HEK293 (cell line): Measurements from ENCODE around the gene ZSCAN16.

Experiments used
- ELK4 ChIP-seq: IDR thresholded peaks from 2 replicates; pipeline ENCODE4 v1.6.1; 2011; ENCODE audit warnings: mild to moderate bottlenecking, low read depth, low read length, borderline replicate concordance
- GLIS1 ChIP-seq: fragments of 450-650 bp; formaldehyde crosslinking; IDR thresholded peaks from 2 replicates; pipeline ENCODE4 v1.5.1; 2016; ENCODE audit warnings: missing biosample characterization, missing genetic modification characterization
- GLIS2 ChIP-seq: fragments of 450-650 bp; formaldehyde crosslinking; IDR thresholded peaks from 2 replicates; pipeline ENCODE4 v1.5.1; 2016; ENCODE audit warnings: missing biosample characterization, missing genetic modification characterization
- INSM2 ChIP-seq: fragments of 450-650 bp; formaldehyde crosslinking; IDR thresholded peaks from 2 replicates; pipeline ENCODE4 v1.5.1; 2016; ENCODE audit warnings: missing biosample characterization, missing genetic modification characterization
- KLF8 ChIP-seq: fragments of 450-650 bp; formaldehyde crosslinking; IDR thresholded peaks from 2 replicates; pipeline ENCODE4 v1.5.1; 2016; ENCODE audit warnings: missing biosample characterization, missing genetic modification characterization
- PRDM4 ChIP-seq: fragments of 450-650 bp; formaldehyde crosslinking; IDR thresholded peaks from 2 replicates; pipeline ENCODE4 v1.5.1; 2017; ENCODE audit warnings: missing biosample characterization, missing genetic modification characterization
- SCRT2 ChIP-seq: fragments of 450-650 bp; formaldehyde crosslinking; IDR thresholded peaks from 2 replicates; pipeline ENCODE4 v1.5.1; 2016; ENCODE audit warnings: missing biosample characterization, missing genetic modification characterization
- TCF7L2 ChIP-seq: IDR thresholded peaks from 2 replicates; pipeline ENCODE4 v1.6.1; 2011; ENCODE audit warnings: low read depth, mild to moderate bottlenecking, inconsistent platforms, low read length, moderate library complexity, borderline replicate concordance
- WT1 ChIP-seq: fragments of 450-650 bp; formaldehyde crosslinking; IDR thresholded peaks from 2 replicates; pipeline ENCODE4 v1.5.1; 2016; ENCODE audit warnings: missing biosample characterization, missing genetic modification characterization
- ZBTB10 ChIP-seq: fragments of 450-650 bp; formaldehyde crosslinking; IDR thresholded peaks from 2 replicates; pipeline ENCODE4 v1.5.1; 2016; ENCODE audit warnings: missing biosample characterization, missing genetic modification characterization
- ZBTB7A ChIP-seq: fragments of 450-650 bp; formaldehyde crosslinking; IDR thresholded peaks from 2 replicates; pipeline ENCODE4 v1.5.1; 2016; ENCODE audit warnings: low read depth, missing biosample characterization, missing genetic modification characterization
- ZNF140 ChIP-seq: fragments of 450-650 bp; formaldehyde crosslinking; IDR thresholded peaks from 2 replicates; pipeline ENCODE4 v1.5.1; 2016; ENCODE audit warnings: missing biosample characterization, missing genetic modification characterization
- ZNF155 ChIP-seq: fragments of 450-650 bp; formaldehyde crosslinking; IDR thresholded peaks from 2 replicates; pipeline ENCODE4 v1.5.1; 2016; ENCODE audit warnings: missing biosample characterization, missing genetic modification characterization
- ZNF174 ChIP-seq: fragments of 450-650 bp; formaldehyde crosslinking; IDR thresholded peaks from 2 replicates; pipeline ENCODE4 v1.5.0; 2017; ENCODE audit warnings: missing biosample characterization, mild to moderate bottlenecking, missing genetic modification characterization
- ZNF175 ChIP-seq: fragments of 450-650 bp; formaldehyde crosslinking; IDR thresholded peaks from 2 replicates; pipeline ENCODE4 v1.5.1; 2016; ENCODE audit warnings: missing biosample characterization, missing genetic modification characterization
- ZNF2 ChIP-seq: fragments of 450-650 bp; formaldehyde crosslinking; IDR thresholded peaks from 2 replicates; pipeline ENCODE4 v1.5.1; 2016; ENCODE audit warnings: missing biosample characterization, missing genetic modification characterization
- ZNF248 ChIP-seq: fragments of 450-650 bp; formaldehyde crosslinking; IDR thresholded peaks from 2 replicates; pipeline ENCODE4 v1.5.1; 2017; ENCODE audit warnings: missing biosample characterization, missing genetic modification characterization
- ZNF366 ChIP-seq: fragments of 450-650 bp; formaldehyde crosslinking; conservative IDR thresholded peaks from 2 replicates; pipeline ENCODE4 v1.5.1; 2016; ENCODE audit warnings: missing biosample characterization, missing genetic modification characterization
- ZNF37A ChIP-seq: fragments of 450-650 bp; IDR thresholded peaks from 2 replicates; pipeline ENCODE4 v1.5.1; 2018; ENCODE audit warnings: missing biosample characterization, missing genetic modification characterization
- ZNF529 ChIP-seq: fragments of 450-650 bp; formaldehyde crosslinking; IDR thresholded peaks from 2 replicates; pipeline ENCODE4 v1.5.1; 2017; ENCODE audit warnings: missing genetic modification characterization, missing biosample characterization; ENCODE audit not compliant: insufficient replicate concordance
- ZNF585B ChIP-seq: fragments of 450-650 bp; formaldehyde crosslinking; IDR thresholded peaks from 2 replicates; pipeline ENCODE4 v1.5.1; 2016; ENCODE audit warnings: missing biosample characterization, missing genetic modification characterization
- ZNF623 ChIP-seq: fragments of 450-650 bp; formaldehyde crosslinking; IDR thresholded peaks from 2 replicates; pipeline ENCODE4 v1.5.1; 2016; ENCODE audit warnings: missing biosample characterization, missing genetic modification characterization
- ZNF624 ChIP-seq: fragments of 450-650 bp; formaldehyde crosslinking; IDR thresholded peaks from 2 replicates; pipeline ENCODE4 v1.5.1; 2017; ENCODE audit warnings: missing biosample characterization, missing genetic modification characterization
- ZNF626 ChIP-seq: fragments of 450-650 bp; sonication (Bioruptor Pico); formaldehyde crosslinking; IDR thresholded peaks from 2 replicates; pipeline ENCODE4 v1.5.1; 2018; ENCODE audit warnings: missing biosample characterization, missing genetic modification characterization, inconsistent platforms
- ZNF645 ChIP-seq: fragments of 450-650 bp; formaldehyde crosslinking; IDR thresholded peaks from 2 replicates; pipeline ENCODE4; 2016; ENCODE audit warnings: missing biosample characterization, missing genetic modification characterization
- ZNF658 ChIP-seq: fragments of 450-650 bp; formaldehyde crosslinking; IDR thresholded peaks from 2 replicates; pipeline ENCODE4; 2016; ENCODE audit warnings: missing biosample characterization, missing genetic modification characterization
- ZNF692 ChIP-seq: fragments of 450-650 bp; formaldehyde crosslinking; IDR thresholded peaks from 2 replicates; pipeline ENCODE4 v1.5.1; 2016; ENCODE audit warnings: missing biosample characterization, missing genetic modification characterization
- ZXDB ChIP-seq: fragments of 450-650 bp; formaldehyde crosslinking; IDR thresholded peaks from 2 replicates; pipeline ENCODE4 v1.5.1; 2016; ENCODE audit warnings: missing biosample characterization, missing genetic modification characterization

Gene ZSCAN16

GRCh38 chr6:28080631-28081485 lies 43.6 kb upstream of the ZSCAN16 start (continued):
- TF ChIP-seq ZNF623 (tag by site-specific recombination) (0 out of 2 replicates have a peak, but pooled peaks have one; percentile 26), ZNF645 (tag by site-specific recombination) (no peak), PRDM4 (tag by site-specific recombination) (peak; percentile 24; the same call in 1 of the 2 replicates), ZNF529 (tag by site-specific recombination) (no peak), ZNF174 (tag by site-specific recombination) (no peak), ZNF624 (tag by site-specific recombination) (no peak; the same call in 1 of the 2 replicates), ZNF626 (tag by site-specific recombination) (no peak), KLF8 (tag by site-specific recombination) (peak; percentile 91), ZNF692 (tag by site-specific recombination) (peak; percentile 89), TCF7L2 (no peak), ZNF37A (0 out of 2 replicates have a peak, but pooled peaks have one; percentile 8), ZNF140 (tag by site-specific recombination) (no peak), ZNF585B (no peak), ZNF366 (no peak), GLIS2 (peak; percentile 50), SCRT2 (tag by site-specific recombination) (0 out of 2 replicates have a peak, but pooled peaks have one; percentile 37), ZNF155 (tag by site-specific recombination) (no peak), ZBTB7A (tag by site-specific recombination) (no peak), ZBTB10 (tag by site-specific recombination) (peak; percentile 92), WT1 (tag by site-specific recombination) (peak; percentile 44), ZNF248 (tag by site-specific recombination) (no peak), ZNF2 (tag by site-specific recombination) (peak; percentile 95), INSM2 (tag by site-specific recombination) (peak; percentile 95), ELK4 (peak; percentile 97), GLIS1 (tag by site-specific recombination) (no peak), ZXDB (tag by site-specific recombination) (peak; percentile 98), ZNF658 (tag by site-specific recombination) (no peak), ZNF175 (tag by site-specific recombination) (no peak)
